Trophoblast cell (in vitro differentiated cells and primary cell): ENCODE results near the gene CNTFR.

Experiments
- DNase-seq, 2 donors: peaks; one replicate each; pipeline ENCODE4 v3.0.0-alpha.2; 2016
- H2AFZ ChIP-seq: 2 replicates; pipeline ENCODE4 v1.6.1; 2013; ENCODE audit warnings: low read length, moderate library complexity, mild to moderate bottlenecking; ENCODE audit not compliant: insufficient read depth, poor library complexity
- H2AK5ac ChIP-seq: 2 replicates; pipeline ENCODE4 v1.6.1; 2013; ENCODE audit warnings: mild to moderate bottlenecking, low read length
- H2BK120ac ChIP-seq: 2 replicates; pipeline ENCODE4 v1.6.1; 2013; ENCODE audit warnings: low read length, mild to moderate bottlenecking, moderate library complexity; ENCODE audit not compliant: insufficient read depth, poor library complexity
- H2BK12ac ChIP-seq: 2 replicates; pipeline ENCODE4 v1.6.1; 2013; ENCODE audit warnings: mild to moderate bottlenecking, low read length, moderate library complexity
- H2BK5ac ChIP-seq: 2 replicates; pipeline ENCODE4 v1.6.1; 2013; ENCODE audit warnings: low read length, low read depth, moderate library complexity, mild to moderate bottlenecking; ENCODE audit not compliant: poor library complexity
- H3K14ac ChIP-seq: 2 replicates; pipeline ENCODE4 v1.6.1; 2013; ENCODE audit warnings: mild to moderate bottlenecking, low read length
- H3K18ac ChIP-seq: 2 replicates; pipeline ENCODE4 v1.6.1; 2013; ENCODE audit warnings: mild to moderate bottlenecking, low read length
- H3K23ac ChIP-seq: 2 replicates; pipeline ENCODE4 v1.6.1; 2013; ENCODE audit warnings: low read length
- H3K27ac ChIP-seq: 2 replicates; pipeline ENCODE4 v1.5.1; 2013; ENCODE audit warnings: low read depth, mild to moderate bottlenecking, inconsistent platforms, low read length, moderate library complexity
- H3K27me3 ChIP-seq: 2 replicates; pipeline ENCODE4 v1.6.1; 2013; ENCODE audit warnings: inconsistent platforms, mild to moderate bottlenecking, low read length, moderate library complexity; ENCODE audit not compliant: insufficient read depth
- H3K36me3 ChIP-seq, 2 experiments: 1 replicate in 1 of 2; 2 replicates in 1 of 2; pipeline ENCODE4 v1.6.1; 2013; ENCODE audit warnings: low read length in 2 of 2, mild to moderate bottlenecking in 2 of 2, moderate library complexity in 1 of 2; ENCODE audit not compliant: insufficient read depth in 2 of 2, control insufficient read depth in 1 of 2
- H3K4ac ChIP-seq: 2 replicates; pipeline ENCODE4 v1.6.1; 2013; ENCODE audit warnings: low read depth, mild to moderate bottlenecking, low read length, moderate library complexity
- H3K4me1 ChIP-seq, 2 experiments: 1 replicate in 1 of 2; 2 replicates in 1 of 2; pipeline ENCODE4 v1.6.1; 2013; ENCODE audit warnings: low read length in 2 of 2, mild to moderate bottlenecking in 2 of 2, moderate library complexity in 1 of 2; ENCODE audit not compliant: insufficient read depth in 2 of 2, control insufficient read depth in 1 of 2
- H3K4me2 ChIP-seq: 2 replicates; pipeline ENCODE4 v1.6.1; 2013; ENCODE audit warnings: inconsistent platforms, mild to moderate bottlenecking, low read length, moderate library complexity
- H3K4me3 ChIP-seq: 2 replicates; pipeline ENCODE4 v1.5.1; 2013; ENCODE audit warnings: mild to moderate bottlenecking, low read depth, low read length, inconsistent platforms
- H3K79me1 ChIP-seq: one replicate; pipeline ENCODE4 v1.6.1; 2013; ENCODE audit warnings: low read length
- H3K79me2 ChIP-seq: 2 replicates; pipeline ENCODE4 v1.6.1; 2013; ENCODE audit warnings: low read length, mild to moderate bottlenecking; ENCODE audit not compliant: control insufficient read depth, insufficient read depth, poor library complexity
- H3K9ac ChIP-seq: 2 replicates; pipeline ENCODE4 v1.6.1; 2013; ENCODE audit warnings: mild to moderate bottlenecking, low read length
- H3K9me3 ChIP-seq: 2 replicates; pipeline ENCODE4 v1.6.1; 2013; ENCODE audit warnings: low read depth, mild to moderate bottlenecking, control low read depth, inconsistent platforms, low read length; ENCODE audit not compliant: insufficient read depth
- H4K12ac ChIP-seq: 2 replicates; pipeline ENCODE4 v1.6.1; 2013; ENCODE audit warnings: low read depth, mild to moderate bottlenecking, low read length, moderate library complexity
- H4K8ac ChIP-seq: 2 replicates; pipeline ENCODE4 v1.6.1; 2013; ENCODE audit warnings: low read depth, mild to moderate bottlenecking, low read length, moderate library complexity
- H4K91ac ChIP-seq: one replicate; pipeline ENCODE4 v1.6.1; 2013; ENCODE audit warnings: low read depth, mild to moderate bottlenecking, low read length, moderate library complexity
- WGBS: extraction: QIAGEN DNeasy Blood & Tissue Kit; methylation state at CpG from one replicate; pipeline ENCODE4 v1.1.7; 2013; ENCODE audit warnings: missing lambda C conversion rate; ENCODE audit not compliant: insufficient read length, insufficient coverage; ENCODE audit errors: extremely low coverage; 5-methylcytosine and 5-hydroxymethylcytosine counted together

CNTFR gene

DNA sequence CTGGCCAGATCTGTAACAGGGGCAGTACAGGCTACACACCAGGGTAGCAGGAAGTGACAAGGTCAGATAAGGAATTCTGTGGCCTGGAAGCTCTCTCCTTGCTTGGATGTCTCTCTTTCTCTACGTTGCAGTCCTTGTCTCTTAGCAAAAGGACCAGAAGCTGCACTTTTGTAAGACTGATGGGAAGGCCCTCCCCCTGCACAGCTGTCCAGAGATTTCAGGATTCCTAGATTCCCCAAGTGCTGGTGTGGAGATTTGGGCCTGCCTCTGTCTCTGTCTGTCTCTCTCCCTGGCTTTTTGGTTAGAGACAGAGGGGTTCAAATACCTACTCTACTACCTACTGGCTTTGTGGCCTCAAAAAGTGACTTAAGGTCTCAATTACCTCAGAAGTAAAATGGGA lies 10.0 kb upstream of the CNTFR start:
- H3K4me3 ChIP-seq, result no peak overlapping the region
- no peak for DNase-seq
- no peak overlapping the region for H3K27ac ChIP-seq
- no peaks in the 10 kb centered on the region for H3K79me2 ChIP-seq
- H2AK5ac ChIP-seq, result no peak overlapping the region
- H3K79me1 ChIP-seq, result no peaks in the 10 kb centered on the region
- H3K27me3 ChIP-seq, result no peaks in the 10 kb centered on the region
- H3K4ac ChIP-seq, result no peak overlapping the region
- no CpG with 5 or more reads among the region's 1 CpG for WGBS
- no peak overlapping the region for H3K23ac ChIP-seq
- H3K9me3 ChIP-seq, result peaks cover 1% of the 10 kb centered on the region
- H3K14ac ChIP-seq, result no peak overlapping the region
- no peak overlapping the region for H2BK5ac ChIP-seq
- H3K36me3 ChIP-seq, result no peaks in the 10 kb centered on the region
- H3K18ac ChIP-seq, result no peak overlapping the region
- no peak overlapping the region for H4K12ac ChIP-seq
- H4K8ac ChIP-seq, result no peak overlapping the region
- no peak overlapping the region for H2BK120ac ChIP-seq
- peaks cover 0 to 1% of the 10 kb centered on the region in 2 experiments for H3K4me1 ChIP-seq
- no peak overlapping the region for H4K91ac ChIP-seq
- no peak overlapping the region for H3K9ac ChIP-seq
- H3K4me2 ChIP-seq, result no peak overlapping the region
- H2BK12ac ChIP-seq, result no peak overlapping the region
- H2AFZ ChIP-seq, result no peak overlapping the region

DNA sequence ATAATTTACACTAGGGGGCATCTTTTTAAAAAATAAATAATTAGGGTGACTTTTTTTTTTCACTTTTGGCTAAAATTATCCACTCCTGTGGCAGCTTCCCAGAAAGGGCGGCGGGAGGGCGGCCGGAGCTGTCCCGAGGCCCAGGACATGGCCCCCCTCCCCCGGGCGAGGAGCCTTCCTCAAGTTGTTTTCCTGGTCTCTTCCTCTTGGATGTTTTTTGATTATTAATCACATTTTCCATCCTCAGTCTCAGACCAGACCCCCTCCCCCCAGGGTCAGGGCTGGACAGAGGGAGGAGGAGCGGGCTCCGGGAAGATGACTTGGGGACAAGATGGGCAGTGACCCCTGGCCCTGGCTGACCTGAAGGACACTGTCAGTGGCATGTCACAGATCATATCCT lies 4.7 kb upstream of the CNTFR start:
- H2BK12ac ChIP-seq, result no peak overlapping the region
- no CpG with 5 or more reads among the region's 9 CpGs for WGBS
- H3K23ac ChIP-seq, result no peak overlapping the region

DNA sequence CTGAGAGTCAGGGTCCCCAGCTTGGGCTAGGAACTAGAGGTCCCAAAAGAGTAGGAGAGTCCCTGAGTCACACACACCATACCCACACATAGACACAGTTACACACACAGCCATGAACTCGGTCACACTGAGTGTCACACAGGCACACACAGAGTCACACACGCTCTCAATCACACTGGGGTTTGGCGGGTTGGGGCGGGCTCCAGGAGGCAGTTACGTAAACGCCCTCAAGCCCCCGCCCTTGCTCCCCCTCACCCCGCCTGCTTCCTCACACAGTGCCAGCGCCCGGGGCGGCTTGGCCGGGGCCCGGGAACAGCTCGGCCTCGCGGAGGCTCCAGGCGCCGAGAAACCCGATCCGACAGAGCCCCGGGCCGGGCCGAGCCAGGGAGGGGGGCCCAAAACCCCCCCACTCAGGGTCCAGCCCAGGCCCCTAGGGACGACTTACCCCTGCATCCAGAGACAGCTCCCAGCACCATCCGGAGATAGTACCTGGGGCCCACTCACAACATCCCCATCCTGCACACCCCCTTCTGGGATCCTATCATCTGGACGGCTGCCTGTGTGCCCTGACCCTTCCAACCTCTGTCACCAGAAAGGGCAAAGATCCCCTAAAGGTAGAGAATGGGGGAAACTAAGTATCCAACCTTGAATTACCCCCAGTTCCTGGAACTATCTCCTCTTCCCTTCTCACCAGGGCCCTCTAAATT lies 3.5 kb upstream of the CNTFR start:
- Histone ChIP-seq H3K9ac (no peak overlapping the region), H3K79me2 (no peaks in the 10 kb centered on the region), H3K18ac (no peak overlapping the region), H3K23ac (no peak overlapping the region), H2BK120ac (no peak overlapping the region), H3K4me3 (no peak overlapping the region), H3K4me2 (peak overlapping the region; percentile 9), H4K12ac (no peak overlapping the region), H3K14ac (no peak overlapping the region), H4K91ac (no peak overlapping the region), H2AFZ (no peak overlapping the region), H3K9me3 (peaks cover 6% of the 10 kb centered on the region), H3K4ac (no peak overlapping the region), H2BK5ac (no peak overlapping the region), H4K8ac (no peak overlapping the region), H3K79me1 (no peaks in the 10 kb centered on the region), H3K36me3 (no peaks in the 10 kb centered on the region), H3K27me3 (peaks cover 51% of the 10 kb centered on the region), H2AK5ac (no peak overlapping the region), H3K27ac (no peak overlapping the region), H3K4me1 (peaks cover 12 to 14% of the 10 kb centered on the region in 2 experiments), H2BK12ac (no peak overlapping the region)
- DNase-seq, result no peak
- no CpG with 5 or more reads among the region's 26 CpGs for WGBS

More for the DNA sequence above, 4.7 kb upstream of the CNTFR start:
- no peak overlapping the region for H3K27ac ChIP-seq
- no peaks in the 10 kb centered on the region for H3K79me2 ChIP-seq
- no peak overlapping the region for H4K91ac ChIP-seq
- no peak overlapping the region for H3K9ac ChIP-seq
- H3K4me2 ChIP-seq, result no peak overlapping the region
- no peak overlapping the region for H2BK120ac ChIP-seq
- no peaks in the 10 kb centered on the region for H3K36me3 ChIP-seq
- no peak overlapping the region for H3K14ac ChIP-seq
- H3K9me3 ChIP-seq, result peaks cover 4% of the 10 kb centered on the region
- no peak overlapping the region for H2AFZ ChIP-seq
- no peak for DNase-seq
- no peak overlapping the region for H4K8ac ChIP-seq
- no peak overlapping the region for H2BK5ac ChIP-seq
- H3K79me1 ChIP-seq, result no peaks in the 10 kb centered on the region
- H3K18ac ChIP-seq, result no peak overlapping the region
- no peak overlapping the region for H4K12ac ChIP-seq
- no peak overlapping the region for H2AK5ac ChIP-seq
- no peak overlapping the region for H3K4ac ChIP-seq
- H3K27me3 ChIP-seq, result peaks cover 39% of the 10 kb centered on the region
- H3K4me3 ChIP-seq, result no peak overlapping the region
- H3K4me1 ChIP-seq, result peaks cover 12 to 14% of the 10 kb centered on the region in 2 experiments

DNA sequence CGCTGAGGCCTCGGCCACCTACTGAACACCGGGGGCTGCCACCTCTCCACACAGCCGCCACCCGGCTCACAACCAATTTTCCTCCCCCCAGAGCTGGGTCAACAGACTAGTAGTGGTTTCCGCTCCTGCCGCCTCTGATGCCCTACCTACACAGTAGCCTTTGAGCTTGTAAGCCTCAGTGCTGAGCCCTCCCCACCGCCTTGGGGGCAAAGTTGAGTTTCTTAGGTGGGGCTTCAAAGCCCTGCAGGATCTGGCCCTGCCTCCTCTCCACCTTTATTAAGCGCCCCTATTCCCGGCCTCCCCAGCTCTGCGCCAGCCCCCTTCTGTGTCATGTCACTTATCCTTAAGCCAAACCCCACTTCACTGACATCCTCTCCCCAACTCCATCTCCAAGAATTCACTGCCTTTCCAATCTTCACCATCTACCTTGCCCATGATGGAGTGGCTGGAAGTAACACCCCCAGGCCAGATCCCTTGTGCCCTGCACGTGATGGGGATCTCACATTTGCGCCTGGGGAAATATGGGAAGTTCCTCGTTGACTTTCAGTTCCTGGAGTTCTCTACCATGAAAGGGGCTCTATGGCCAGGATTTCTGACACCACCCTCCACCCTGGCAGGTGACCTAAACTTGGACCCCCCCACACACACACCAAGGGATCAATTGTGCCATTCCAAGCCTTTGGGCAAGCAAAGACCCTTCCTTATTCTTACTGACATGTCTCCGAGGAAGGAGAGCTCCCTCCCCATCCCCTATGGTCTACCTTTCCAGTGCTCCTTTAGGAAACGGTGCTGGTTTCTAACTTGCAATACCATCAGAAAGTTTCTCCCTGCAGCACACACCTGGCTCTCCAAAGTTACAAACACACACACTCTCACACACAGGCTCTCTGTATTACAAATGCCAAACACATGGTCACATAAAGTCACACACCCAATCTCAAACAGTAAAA lies 2.7 kb upstream of the CNTFR start:
- no CpG with 5 or more reads among the region's 16 CpGs for WGBS

More for the DNA sequence above, 2.7 kb upstream of the CNTFR start:
- H2AFZ ChIP-seq, result no peak overlapping the region
- H3K27ac ChIP-seq, result no peak overlapping the region
- H3K4ac ChIP-seq, result no peak overlapping the region
- no peaks in the 10 kb centered on the region for H3K79me2 ChIP-seq
- peaks cover 59% of the 10 kb centered on the region for H3K27me3 ChIP-seq
- H2BK12ac ChIP-seq, result no peak overlapping the region
- H2BK5ac ChIP-seq, result no peak overlapping the region
- H3K23ac ChIP-seq, result no peak overlapping the region
- no peaks in the 10 kb centered on the region for H3K79me1 ChIP-seq
- no peak overlapping the region for H3K14ac ChIP-seq
- H2AK5ac ChIP-seq, result no peak overlapping the region
- peaks cover 12 to 14% of the 10 kb centered on the region in 2 experiments for H3K4me1 ChIP-seq
- no peak overlapping the region for H3K18ac ChIP-seq
- no peak overlapping the region for H4K8ac ChIP-seq
- DNase-seq, result no peak
- H3K9me3 ChIP-seq, result peaks cover 6% of the 10 kb centered on the region
- no peak overlapping the region for H4K91ac ChIP-seq
- no peaks in the 10 kb centered on the region for H3K36me3 ChIP-seq
- H4K12ac ChIP-seq, result no peak overlapping the region
- no peak overlapping the region for H3K4me2 ChIP-seq
- H3K4me3 ChIP-seq, result no peak overlapping the region
- H2BK120ac ChIP-seq, result no peak overlapping the region
- no peak overlapping the region for H3K9ac ChIP-seq
